ENCODE results near the gene KRT78. TPM values are rescaled to one million over a fixed set of nuclear protein-coding genes. Genes with fewer than 3 reads are reported as not detected.

KRT78 gene
- total and polyA plus RNA-seq, 8 donors, result 0.73 to 98.0 (median 0.76) TPM; not detected in 5

DNA sequence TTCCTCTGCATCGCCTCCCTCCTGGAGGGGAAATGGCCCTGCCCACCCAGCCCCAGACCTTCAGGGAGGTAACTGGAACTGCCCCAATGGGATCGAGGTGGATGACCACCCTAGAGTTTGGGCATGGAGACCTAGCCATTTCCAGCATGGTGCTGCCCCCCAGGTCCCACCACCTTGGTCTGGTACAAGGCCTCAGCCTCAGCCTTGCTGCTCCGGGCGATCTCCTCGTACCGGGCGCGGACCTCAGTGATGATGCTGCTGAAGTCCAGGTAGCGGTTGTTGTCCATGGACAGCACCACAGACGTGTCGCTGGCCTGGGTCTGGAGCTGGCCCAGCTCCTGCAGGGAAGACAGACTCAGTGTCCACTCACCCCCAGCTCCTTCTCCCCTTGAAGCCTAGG is 4.4 kb downstream of the KRT78 start:
- H3K4me1 ChIP-seq, result no peaks in the 10 kb centered on the region
- H3K27ac ChIP-seq, result no peak overlapping the region
- no peaks in the 10 kb centered on the region for H3K36me3 ChIP-seq
- peaks cover 0 to 27% (median 0%) of the 10 kb centered on the region in 3 donors for H3K27me3 ChIP-seq
- TF ChIP-seq POLR2A (IDR thresholded peaks at IDR 0.05) (no peak), EP300 (IDR thresholded peaks at IDR 0.05) (no peak), POLR2AphosphoS5 (IDR thresholded peaks at IDR 0.05) (no peak)
- TF ChIP-seq, protein P1, sequence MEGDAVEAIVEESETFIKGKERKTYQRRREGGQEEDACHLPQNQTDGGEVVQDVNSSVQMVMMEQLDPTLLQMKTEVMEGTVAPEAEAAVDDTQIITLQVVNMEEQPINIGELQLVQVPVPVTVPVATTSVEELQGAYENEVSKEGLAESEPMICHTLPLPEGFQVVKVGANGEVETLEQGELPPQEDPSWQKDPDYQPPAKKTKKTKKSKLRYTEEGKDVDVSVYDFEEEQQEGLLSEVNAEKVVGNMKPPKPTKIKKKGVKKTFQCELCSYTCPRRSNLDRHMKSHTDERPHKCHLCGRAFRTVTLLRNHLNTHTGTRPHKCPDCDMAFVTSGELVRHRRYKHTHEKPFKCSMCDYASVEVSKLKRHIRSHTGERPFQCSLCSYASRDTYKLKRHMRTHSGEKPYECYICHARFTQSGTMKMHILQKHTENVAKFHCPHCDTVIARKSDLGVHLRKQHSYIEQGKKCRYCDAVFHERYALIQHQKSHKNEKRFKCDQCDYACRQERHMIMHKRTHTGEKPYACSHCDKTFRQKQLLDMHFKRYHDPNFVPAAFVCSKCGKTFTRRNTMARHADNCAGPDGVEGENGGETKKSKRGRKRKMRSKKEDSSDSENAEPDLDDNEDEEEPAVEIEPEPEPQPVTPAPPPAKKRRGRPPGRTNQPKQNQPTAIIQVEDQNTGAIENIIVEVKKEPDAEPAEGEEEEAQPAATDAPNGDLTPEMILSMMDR (IDR thresholded peaks at IDR 0.05), result no peak
- 81 to 100% (median 94%) methylated on average over 1 to 11 of the region's 11 CpGs for WGBS, 5 donors
- H3K4me3 ChIP-seq, result no peak overlapping the region
- no peaks in the 10 kb centered on the region for H3K9me3 ChIP-seq
- intact Hi-C loops (cut with DNase I; ENCODE audit: low total_unique reads), result no loop called here
- DNase-seq, result no peak

DNA sequence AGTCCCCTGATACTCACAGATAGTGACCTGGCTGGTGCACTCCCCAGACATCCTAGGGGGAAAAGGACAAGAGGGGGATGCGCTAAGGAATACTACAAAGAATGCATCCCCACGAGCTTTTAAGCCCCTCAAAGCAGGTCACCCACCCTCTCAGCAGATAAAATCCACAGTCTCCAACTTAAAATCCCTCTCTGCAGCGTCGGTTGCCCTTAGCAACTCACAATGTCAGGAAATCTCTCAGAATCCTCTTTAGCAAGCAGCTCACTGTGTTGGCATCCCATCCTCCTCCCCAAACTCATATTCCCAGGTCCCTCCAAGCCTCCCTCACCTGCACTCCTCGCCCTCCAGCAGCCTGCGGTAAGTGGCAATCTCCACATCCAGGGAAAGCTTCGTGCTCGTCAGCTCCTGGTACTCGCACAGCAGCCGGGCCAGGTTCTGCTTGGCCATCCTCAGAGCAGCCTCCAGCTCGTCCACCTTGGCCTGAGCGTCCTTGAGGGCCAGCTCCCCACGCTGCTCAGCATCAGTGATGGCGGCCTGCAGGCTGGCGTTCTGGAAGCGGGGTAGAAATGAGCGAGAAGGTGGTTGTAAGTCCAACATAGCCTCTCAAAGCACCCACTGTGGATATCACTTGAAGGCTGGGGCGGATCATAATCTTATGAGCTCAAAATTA is 9.2 kb downstream of the KRT78 start:
- 77 to 84% (median 79%) methylated on average over 18 of the region's 18 CpGs for WGBS, 5 donors
- intact Hi-C loops (cut with DNase I; ENCODE audit: low total_unique reads), result no loop called here

DNA sequence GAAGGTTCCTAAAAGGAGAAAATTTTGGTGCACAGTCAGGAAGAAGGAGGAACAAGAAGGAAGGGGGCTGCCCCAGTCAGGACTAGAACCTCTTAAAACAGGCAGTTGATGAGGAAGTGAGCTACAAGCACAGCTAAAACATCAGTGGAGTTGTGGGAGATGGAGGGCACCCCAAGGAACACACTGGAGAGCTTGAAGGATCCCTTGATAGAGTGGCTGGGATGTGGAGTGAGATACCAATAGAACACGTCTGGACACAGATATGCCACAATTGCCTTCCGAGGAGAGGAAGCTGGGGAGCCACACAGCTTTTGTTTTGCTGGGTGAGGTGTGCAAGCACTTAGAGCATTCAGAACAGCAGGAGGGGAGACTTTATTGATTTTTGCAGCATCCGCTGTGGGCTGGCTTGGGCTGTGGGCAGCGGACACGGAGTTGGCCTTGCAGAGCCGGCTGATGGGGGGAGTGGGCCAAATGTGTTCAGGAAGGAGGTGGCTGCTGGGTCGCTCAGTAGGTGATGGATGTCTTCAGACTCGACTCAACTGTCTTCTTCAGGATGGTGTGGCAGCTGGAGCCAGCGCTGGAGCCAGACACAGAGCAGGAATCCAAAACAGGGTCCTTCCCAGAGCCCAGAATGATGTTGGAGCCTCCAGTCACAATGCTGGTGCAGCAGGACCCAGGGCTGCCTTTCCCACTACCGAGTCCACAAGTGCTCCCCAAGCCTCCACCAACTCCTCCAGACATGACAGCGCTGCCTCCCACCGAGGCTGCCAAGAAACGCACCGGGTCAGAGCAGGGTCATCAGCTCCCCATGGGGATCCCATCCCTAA is 10.0 kb downstream of the KRT78 start:
- WGBS, 5 donors, result 46 to 54% (median 51%) methylated on average over 10 to 14 of the region's 14 CpGs
- no peaks in the 10 kb centered on the region for H3K9me3 ChIP-seq
- no peak for DNase-seq

More for the DNA sequence above, 9.2 kb downstream of the KRT78 start:
- Histone ChIP-seq H3K4me1 (no peaks in the 10 kb centered on the region), H3K4me3 (no peak overlapping the region), H3K27me3 (peaks cover 0 to 50% (median 12%) of the 10 kb centered on the region in 3 donors), H3K9me3 (no peaks in the 10 kb centered on the region), H3K36me3 (no peaks in the 10 kb centered on the region), H3K27ac (no peak overlapping the region)
- TF ChIP-seq POLR2A (IDR thresholded peaks at IDR 0.05), result no peak
- TF ChIP-seq, protein P1 (IDR thresholded peaks at IDR 0.05), result no peak
- no peak for TF ChIP-seq POLR2AphosphoS5 (IDR thresholded peaks at IDR 0.05)
- no peak for TF ChIP-seq EP300 (IDR thresholded peaks at IDR 0.05)
- DNase-seq, result no peak

More for the DNA sequence above, 10.0 kb downstream of the KRT78 start:
- Histone ChIP-seq H3K27me3 (peaks cover 0 to 58% (median 12%) of the 10 kb centered on the region in 3 donors), H3K4me3 (no peak overlapping the region), H3K27ac (no peak overlapping the region), H3K36me3 (no peaks in the 10 kb centered on the region), H3K4me1 (no peaks in the 10 kb centered on the region)
- TF ChIP-seq POLR2A (IDR thresholded peaks at IDR 0.05), result no peak
- TF ChIP-seq POLR2AphosphoS5 (IDR thresholded peaks at IDR 0.05), result no peak
- TF ChIP-seq, protein P1 (IDR thresholded peaks at IDR 0.05), result no peak
- no peak for TF ChIP-seq EP300 (IDR thresholded peaks at IDR 0.05)
- intact Hi-C loops (cut with DNase I; ENCODE audit: low total_unique reads), result no loop called here

Measured in stomach (tissue), 9 donors.